SK-N-SH treated with all-trans-retinoic acid at 6 μM for 48 hours (cell line): Measurements from ENCODE around the gene SNRK.

Experiments
- ATAC-seq: fragments of 200-7000 bp; cut with Tn5 transposase; 3 replicates; pipeline ENCODE4 v1.9.1; 2020; ENCODE audit warnings: mild to moderate bottlenecking, moderate library complexity
- BACH2 ChIP-seq: fragments of 250-450 bp; sonication (Bioruptor Pico); IDR thresholded peaks from 2 replicates; pipeline ENCODE4 v1.9.0; 2021; ENCODE audit warnings: mild to moderate bottlenecking, borderline replicate concordance
- CSDC2 ChIP-seq: fragments of 250-450 bp; sonication (Bioruptor Pico); IDR thresholded peaks from 2 replicates; pipeline ENCODE4 v1.5.0; 2020; ENCODE audit warnings: mild to moderate bottlenecking, moderate library complexity
- ESRRG ChIP-seq: fragments of 250-450 bp; sonication (Bioruptor Pico); IDR thresholded peaks from 2 replicates; pipeline ENCODE4 v1.6.1; 2021; ENCODE audit warnings: mild to moderate bottlenecking
- GLIS3 ChIP-seq: fragments of 250-450 bp; sonication (Bioruptor Pico); IDR thresholded peaks from 2 replicates; pipeline ENCODE4 v1.5.0; 2020; ENCODE audit warnings: mild to moderate bottlenecking, moderate library complexity
- ISL1 ChIP-seq: fragments of 250-450 bp; sonication (Bioruptor Pico); IDR thresholded peaks from 2 replicates; pipeline ENCODE4 v2.1.2; 2022; ENCODE audit warnings: mild to moderate bottlenecking, moderate library complexity
- POU6F1 ChIP-seq: fragments of 250-450 bp; sonication (Bioruptor Pico); IDR thresholded peaks from 2 replicates; pipeline ENCODE4 v1.8.0; 2021; ENCODE audit warnings: low read depth, mild to moderate bottlenecking, moderate library complexity, borderline replicate concordance
- RARB ChIP-seq: fragments of 250-450 bp; sonication (Bioruptor Pico); IDR thresholded peaks from 2 replicates; pipeline ENCODE4 v1.8.0; 2021; ENCODE audit warnings: mild to moderate bottlenecking, moderate library complexity
- SNAI2 ChIP-seq: fragments of 250-450 bp; sonication (Bioruptor Pico); IDR thresholded peaks from 2 replicates; pipeline ENCODE4 v1.5.0; 2020; ENCODE audit warnings: mild to moderate bottlenecking, moderate library complexity
- TCF4 ChIP-seq: fragments of 250-450 bp; sonication (Bioruptor Pico); IDR thresholded peaks from 2 replicates; pipeline ENCODE4 v1.8.0; 2021; ENCODE audit warnings: mild to moderate bottlenecking, moderate library complexity, borderline replicate concordance
- TOX ChIP-seq: fragments of 250-450 bp; sonication (Bioruptor Pico); IDR thresholded peaks from 2 replicates; pipeline ENCODE4 v1.8.0; 2021; ENCODE audit warnings: mild to moderate bottlenecking, moderate library complexity, borderline replicate concordance
- ZC3H10 ChIP-seq: fragments of 250-450 bp; sonication (Bioruptor Pico); IDR thresholded peaks from 2 replicates; pipeline ENCODE4 v1.5.1; 2021; ENCODE audit warnings: mild to moderate bottlenecking, moderate library complexity
- ZFP3 ChIP-seq: fragments of 250-450 bp; sonication (Bioruptor Pico); IDR thresholded peaks from 2 replicates; pipeline ENCODE4 v1.5.0; 2020; ENCODE audit warnings: mild to moderate bottlenecking, moderate library complexity
- ZFP30 ChIP-seq: fragments of 450-650 bp; formaldehyde crosslinking; IDR thresholded peaks from 2 replicates; pipeline ENCODE4 v1.5.0; 2022; ENCODE audit warnings: mild to moderate bottlenecking, moderate library complexity
- ZNF565 ChIP-seq: fragments of 450-650 bp; formaldehyde crosslinking; conservative IDR thresholded peaks from 2 replicates; pipeline ENCODE4 v1.5.0; 2020; ENCODE audit warnings: low read depth, mild to moderate bottlenecking, moderate library complexity
- ZNF70 ChIP-seq: fragments of 450-650 bp; formaldehyde crosslinking; IDR thresholded peaks from 2 replicates; pipeline ENCODE4 v1.5.0; 2020; ENCODE audit warnings: mild to moderate bottlenecking, moderate library complexity
- ZNF8 ChIP-seq: fragments of 450-650 bp; formaldehyde crosslinking; IDR thresholded peaks from 2 replicates; pipeline ENCODE4 v1.5.0; 2020; ENCODE audit warnings: mild to moderate bottlenecking, moderate library complexity
- TF ChIP-seq, protein P1 (sequence below): fragments of 250-450 bp; sonication (Bioruptor Pico); IDR thresholded peaks from 2 replicates; pipeline ENCODE4 v1.5.1; 2021; ENCODE audit warnings: mild to moderate bottlenecking, moderate library complexity
- TF ChIP-seq, protein P2 (sequence below): fragments of 250-450 bp; sonication (Bioruptor Pico); IDR thresholded peaks from 2 replicates; pipeline ENCODE4 v1.8.0; 2020; ENCODE audit warnings: mild to moderate bottlenecking, moderate library complexity, borderline replicate concordance
- TF ChIP-seq, protein P3 (sequence below): fragments of 250-450 bp; sonication (Bioruptor Pico); IDR thresholded peaks from 2 replicates; pipeline ENCODE4 v1.5.1; 2020; ENCODE audit warnings: low read depth, mild to moderate bottlenecking, moderate library complexity

Gene SNRK

DNA sequence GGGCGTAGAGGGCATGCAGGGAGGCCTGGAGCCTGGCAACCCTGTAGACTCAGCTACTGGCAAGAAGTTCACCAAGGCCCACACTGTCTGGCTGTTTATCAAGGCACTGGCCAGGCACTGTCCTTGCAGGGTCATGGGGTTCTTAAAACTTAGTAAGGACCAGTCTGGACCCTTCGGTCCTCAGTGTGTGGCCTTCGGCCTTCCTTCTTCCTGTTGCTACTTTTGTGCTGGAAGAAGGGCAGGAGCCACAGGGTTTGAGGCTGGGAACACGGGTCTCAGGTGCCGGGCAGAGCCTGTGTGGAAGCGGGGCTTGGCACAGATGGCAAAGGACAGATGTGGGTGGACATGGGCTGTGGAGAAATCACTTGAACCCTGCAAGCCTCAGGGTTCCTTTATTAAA is 76.6 kb downstream of the SNRK start (continued):
- TF ChIP-seq SNAI2 = no peak

DNA sequence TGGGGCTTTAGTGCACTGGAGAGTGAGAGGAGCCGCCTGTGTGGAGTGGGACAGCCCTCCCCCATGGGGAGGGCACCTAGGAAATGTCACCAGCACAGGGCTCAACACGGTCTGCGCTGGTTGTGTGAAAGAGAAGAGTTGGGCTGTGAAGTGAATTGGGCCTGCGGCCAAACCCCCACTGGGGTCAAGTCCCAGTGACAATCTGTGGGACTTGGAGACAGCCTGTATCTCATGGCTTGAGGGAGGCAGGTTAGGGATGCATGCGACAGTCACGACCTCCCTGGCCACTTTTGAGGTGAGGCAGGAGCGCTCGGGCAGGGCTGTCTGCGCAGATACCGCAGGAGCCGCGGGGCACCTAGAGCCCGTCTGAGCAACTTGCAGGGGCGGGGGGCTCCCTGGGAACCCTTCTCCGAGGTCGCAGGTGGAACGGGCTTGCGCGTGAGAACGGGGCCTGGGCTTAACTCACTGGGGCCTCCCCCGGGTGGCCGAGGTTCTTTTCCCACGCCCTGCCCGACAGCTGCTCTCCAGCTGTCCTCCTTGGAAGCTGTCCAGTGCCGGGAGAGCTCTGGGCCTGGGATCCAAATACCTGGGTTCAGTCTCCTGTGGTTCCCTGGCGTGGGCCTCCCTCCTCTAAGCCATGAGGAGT is 77.4 kb downstream of the SNRK start:
- TF ChIP-seq ZNF70 (CRISPR knock-in tag) (no peak), ZNF565 (CRISPR knock-in tag) (no peak), BACH2 (CRISPR knock-in tag) (no peak), ZFP3 (CRISPR knock-in tag) (no peak), RARB (no peak), ISL1 (CRISPR knock-in tag) (no peak), GLIS3 (CRISPR knock-in tag) (no peak), TCF4 (CRISPR knock-in tag) (no peak), POU6F1 (CRISPR knock-in tag) (no peak), CSDC2 (no peak), ZNF8 (CRISPR knock-in tag) (no peak), ZC3H10 (CRISPR knock-in tag) (no peak)
- TF ChIP-seq, protein P1, sequence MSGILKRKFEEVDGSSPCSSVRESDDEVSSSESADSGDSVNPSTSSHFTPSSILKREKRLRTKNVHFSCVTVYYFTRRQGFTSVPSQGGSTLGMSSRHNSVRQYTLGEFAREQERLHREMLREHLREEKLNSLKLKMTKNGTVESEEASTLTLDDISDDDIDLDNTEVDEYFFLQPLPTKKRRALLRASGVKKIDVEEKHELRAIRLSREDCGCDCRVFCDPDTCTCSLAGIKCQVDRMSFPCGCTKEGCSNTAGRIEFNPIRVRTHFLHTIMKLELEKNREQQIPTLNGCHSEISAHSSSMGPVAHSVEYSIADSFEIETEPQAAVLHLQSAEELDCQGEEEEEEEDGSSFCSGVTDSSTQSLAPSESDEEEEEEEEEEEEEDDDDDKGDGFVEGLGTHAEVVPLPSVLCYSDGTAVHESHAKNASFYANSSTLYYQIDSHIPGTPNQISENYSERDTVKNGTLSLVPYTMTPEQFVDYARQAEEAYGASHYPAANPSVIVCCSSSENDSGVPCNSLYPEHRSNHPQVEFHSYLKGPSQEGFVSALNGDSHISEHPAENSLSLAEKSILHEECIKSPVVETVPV = no peak
- TF ChIP-seq, protein P2, sequence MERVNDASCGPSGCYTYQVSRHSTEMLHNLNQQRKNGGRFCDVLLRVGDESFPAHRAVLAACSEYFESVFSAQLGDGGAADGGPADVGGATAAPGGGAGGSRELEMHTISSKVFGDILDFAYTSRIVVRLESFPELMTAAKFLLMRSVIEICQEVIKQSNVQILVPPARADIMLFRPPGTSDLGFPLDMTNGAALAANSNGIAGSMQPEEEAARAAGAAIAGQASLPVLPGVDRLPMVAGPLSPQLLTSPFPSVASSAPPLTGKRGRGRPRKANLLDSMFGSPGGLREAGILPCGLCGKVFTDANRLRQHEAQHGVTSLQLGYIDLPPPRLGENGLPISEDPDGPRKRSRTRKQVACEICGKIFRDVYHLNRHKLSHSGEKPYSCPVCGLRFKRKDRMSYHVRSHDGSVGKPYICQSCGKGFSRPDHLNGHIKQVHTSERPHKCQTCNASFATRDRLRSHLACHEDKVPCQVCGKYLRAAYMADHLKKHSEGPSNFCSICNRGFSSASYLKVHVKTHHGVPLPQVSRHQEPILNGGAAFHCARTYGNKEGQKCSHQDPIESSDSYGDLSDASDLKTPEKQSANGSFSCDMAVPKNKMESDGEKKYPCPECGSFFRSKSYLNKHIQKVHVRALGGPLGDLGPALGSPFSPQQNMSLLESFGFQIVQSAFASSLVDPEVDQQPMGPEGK (CRISPR knock-in tag) = no peak
- no peak for ATAC-seq

GRCh38 chr3:43364494-43364893 is 78.2 kb downstream of the SNRK start:
- no peak for ATAC-seq
- TF ChIP-seq, protein P2 (CRISPR knock-in tag) = no peak
- TF ChIP-seq ZNF565 (CRISPR knock-in tag) (no peak), ZFP3 (CRISPR knock-in tag) (no peak), ESRRG (CRISPR knock-in tag) (no peak), TOX (CRISPR knock-in tag) (no peak), ZNF8 (CRISPR knock-in tag) (no peak), SNAI2 (no peak), ZNF70 (CRISPR knock-in tag) (no peak), RARB (no peak), ZFP30 (CRISPR knock-in tag) (no peak)
- TF ChIP-seq, protein P3, sequence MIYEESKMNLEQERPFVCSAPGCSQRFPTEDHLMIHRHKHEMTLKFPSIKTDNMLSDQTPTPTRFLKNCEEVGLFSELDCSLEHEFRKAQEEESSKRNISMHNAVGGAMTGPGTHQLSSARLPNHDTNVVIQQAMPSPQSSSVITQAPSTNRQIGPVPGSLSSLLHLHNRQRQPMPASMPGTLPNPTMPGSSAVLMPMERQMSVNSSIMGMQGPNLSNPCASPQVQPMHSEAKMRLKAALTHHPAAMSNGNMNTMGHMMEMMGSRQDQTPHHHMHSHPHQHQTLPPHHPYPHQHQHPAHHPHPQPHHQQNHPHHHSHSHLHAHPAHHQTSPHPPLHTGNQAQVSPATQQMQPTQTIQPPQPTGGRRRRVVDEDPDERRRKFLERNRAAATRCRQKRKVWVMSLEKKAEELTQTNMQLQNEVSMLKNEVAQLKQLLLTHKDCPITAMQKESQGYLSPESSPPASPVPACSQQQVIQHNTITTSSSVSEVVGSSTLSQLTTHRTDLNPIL (CRISPR knock-in tag) = no peak
- TF ChIP-seq, protein P1 = no peak
